Measurements from ENCODE around the gene CTDSPL. TPM values are rescaled to one million over a fixed set of nuclear protein-coding genes. Genes with fewer than 3 reads are reported as not detected.
"Not testable (repeated sequence)": the region's sequence is repeated elsewhere in the genome, so short reads cannot be mapped to it uniquely, and the experiment has no call there.

Gene CTDSPL
- total RNA-seq, 1 experiment from 2014 or later, result 14.0 TPM

- Histone ChIP-seq H3K27ac (ENCODE audit: low read depth, low read length, poor library complexity, severe bottlenecking) (no peak overlapping the region), H3K27me3 (replicated peaks; ENCODE audit: insufficient read depth, low read depth, low read length, poor library complexity) (no peaks in the 10 kb centered on the region), H3K36me3 (ENCODE audit: insufficient read depth, low read length, poor library complexity, severe bottlenecking) (no peaks in the 10 kb centered on the region), H3K9me3 (ENCODE audit: low read depth, low read length, poor library complexity, severe bottlenecking) (no peaks in the 10 kb centered on the region), H3K4me3 (ENCODE audit: low read depth, low read length, poor library complexity, severe bottlenecking) (no peak overlapping the region), H3K4me1 (ENCODE audit: insufficient read depth, low read length, poor library complexity, severe bottlenecking) (no peaks in the 10 kb centered on the region)
- no TSS peak for BruUV-seq (replicated peaks)
- TF ChIP-seq EZH2 (IDR thresholded peaks at IDR 0.05; ENCODE audit: borderline replicate concordance, low read depth, low read length, poor library complexity, severe bottlenecking) (no peak), CTCF (conservative IDR thresholded peaks at IDR 0.05; ENCODE audit: low read depth, low read length) (peak; percentile 41; the same call in 1 of the 2 replicates)
- CTCF ChIA-PET, result no interaction called here
- DNase-seq (ENCODE audit: low spot score), result peak; percentile 15
- POLR2A ChIA-PET (ENCODE audit: low non-redundant PET), result no interaction called here
- intact Hi-C loops (cut with micrococcal nuclease; ENCODE audit: unreplicated experiment), result no loop called here
Observed at GRCh38 chr3:37814547-37814946, 47.1 kb upstream of the CTDSPL start.

- intact Hi-C loops (cut with micrococcal nuclease; ENCODE audit: unreplicated experiment); H3K4me3 ChIP-seq (ENCODE audit: low read depth, low read length, poor library complexity, severe bottlenecking); H3K36me3 ChIP-seq (ENCODE audit: insufficient read depth, low read length, poor library complexity, severe bottlenecking); H3K27me3 ChIP-seq (replicated peaks; ENCODE audit: insufficient read depth, low read depth, low read length, poor library complexity); DNase-seq (ENCODE audit: low spot score); H3K4me1 ChIP-seq (ENCODE audit: insufficient read depth, low read length, poor library complexity, severe bottlenecking); H3K9me3 ChIP-seq (ENCODE audit: low read depth, low read length, poor library complexity, severe bottlenecking); POLR2A ChIA-PET (ENCODE audit: low non-redundant PET); H3K27ac ChIP-seq (ENCODE audit: low read depth, low read length, poor library complexity, severe bottlenecking); BruUV-seq (replicated peaks): not testable (repeated sequence)
- CTCF ChIA-PET, result interaction anchor here (0.7 kb wide), 1 partner anchor 357 kb away, joined by 5 read pairs; no protein-coding TSS in a partner anchor
Observed at GRCh38 chr3:37815156-37815555, 46.5 kb upstream of the CTDSPL start.

- TF ChIP-seq CTCF (conservative IDR thresholded peaks at IDR 0.05; ENCODE audit: low read depth, low read length), result no peak
Observed at GRCh38 chr3:37816271-37816670, 45.4 kb upstream of the CTDSPL start.

GRCh38 chr3:37819591-37819990, 42.1 kb upstream of the CTDSPL start:
- Histone ChIP-seq H3K36me3 (ENCODE audit: insufficient read depth, low read length, poor library complexity, severe bottlenecking) (no peaks in the 10 kb centered on the region), H3K4me3 (ENCODE audit: low read depth, low read length, poor library complexity, severe bottlenecking) (no peak overlapping the region), H3K4me1 (ENCODE audit: insufficient read depth, low read length, poor library complexity, severe bottlenecking) (peaks cover 2% of the 10 kb centered on the region), H3K27me3 (replicated peaks; ENCODE audit: insufficient read depth, low read depth, low read length, poor library complexity) (no peaks in the 10 kb centered on the region), H3K27ac (ENCODE audit: low read depth, low read length, poor library complexity, severe bottlenecking) (no peak overlapping the region), H3K9me3 (ENCODE audit: low read depth, low read length, poor library complexity, severe bottlenecking) (no peaks in the 10 kb centered on the region)
- CTCF ChIA-PET, result no interaction called here
- TF ChIP-seq CTCF (conservative IDR thresholded peaks at IDR 0.05; ENCODE audit: low read depth, low read length) (no peak), EZH2 (IDR thresholded peaks at IDR 0.05; ENCODE audit: borderline replicate concordance, low read depth, low read length, poor library complexity, severe bottlenecking) (no peak)
- intact Hi-C loops (cut with micrococcal nuclease; ENCODE audit: unreplicated experiment), result no loop called here
- POLR2A ChIA-PET (ENCODE audit: low non-redundant PET), result no interaction called here
- no TSS peak for BruUV-seq (replicated peaks)
- DNase-seq (ENCODE audit: low spot score), result no peak

More at GRCh38 chr3:37816271-37816670, 45.4 kb upstream of the CTDSPL start:
- Histone ChIP-seq H3K4me1 (ENCODE audit: insufficient read depth, low read length, poor library complexity, severe bottlenecking) (no peaks in the 10 kb centered on the region), H3K4me3 (ENCODE audit: low read depth, low read length, poor library complexity, severe bottlenecking) (no peak overlapping the region), H3K36me3 (ENCODE audit: insufficient read depth, low read length, poor library complexity, severe bottlenecking) (no peaks in the 10 kb centered on the region), H3K9me3 (ENCODE audit: low read depth, low read length, poor library complexity, severe bottlenecking) (no peaks in the 10 kb centered on the region), H3K27ac (ENCODE audit: low read depth, low read length, poor library complexity, severe bottlenecking) (no peak overlapping the region), H3K27me3 (replicated peaks; ENCODE audit: insufficient read depth, low read depth, low read length, poor library complexity) (no peaks in the 10 kb centered on the region)
- CTCF ChIA-PET, result no interaction called here
- intact Hi-C loops (cut with micrococcal nuclease; ENCODE audit: unreplicated experiment), result no loop called here
- DNase-seq (ENCODE audit: low spot score), result no peak
- BruUV-seq (replicated peaks), result no TSS peak
- POLR2A ChIA-PET (ENCODE audit: low non-redundant PET), result no interaction called here

All from A673 (cell line).